ENCODE results near the gene WDR89. TPM values are rescaled to one million over a fixed set of nuclear protein-coding genes. Genes with fewer than 3 reads are reported as not detected.
A peak's percentile ranks its signal among the peaks of the same experiment; 100 is the strongest.
"Not testable (repeated sequence)": the region's sequence is repeated elsewhere in the genome, so short reads cannot be mapped to it uniquely, and the experiment has no call there.

WDR89 gene
- total RNA-seq, 1 donor from 2014 or later, result 14.8 TPM

DNA sequence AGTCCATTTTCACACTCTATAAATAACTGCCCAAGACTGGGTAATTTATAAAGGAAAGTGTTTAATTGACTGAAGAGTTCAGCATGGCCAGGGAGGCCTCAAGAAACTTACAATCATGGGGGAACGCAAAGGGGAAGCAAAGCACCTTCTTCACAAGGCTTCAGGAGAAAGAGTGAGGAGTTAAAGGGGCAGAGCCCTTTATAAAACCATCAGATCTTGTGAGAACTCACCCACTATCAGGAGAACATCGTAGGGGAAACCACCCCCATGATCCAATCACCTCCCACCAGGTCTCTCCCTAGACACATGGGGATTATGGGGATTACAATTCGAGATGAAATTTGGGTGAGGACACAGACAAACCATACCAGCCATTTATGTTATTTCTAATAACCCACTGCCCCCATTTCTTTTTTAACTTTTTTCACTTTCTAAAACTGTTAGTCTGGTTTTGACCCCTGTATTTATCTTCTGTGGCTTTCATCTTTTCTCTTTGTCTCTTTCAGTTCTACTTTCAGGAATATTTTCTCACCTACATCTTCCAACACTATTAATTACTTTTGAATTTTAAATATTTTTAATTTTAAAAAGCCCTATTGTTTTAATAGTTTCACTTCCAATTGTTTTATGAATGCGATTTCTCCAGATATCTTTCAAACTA is 44.5 kb downstream of the WDR89 start:
- no peak for DNase-seq (ENCODE audit: low read depth)

DNA sequence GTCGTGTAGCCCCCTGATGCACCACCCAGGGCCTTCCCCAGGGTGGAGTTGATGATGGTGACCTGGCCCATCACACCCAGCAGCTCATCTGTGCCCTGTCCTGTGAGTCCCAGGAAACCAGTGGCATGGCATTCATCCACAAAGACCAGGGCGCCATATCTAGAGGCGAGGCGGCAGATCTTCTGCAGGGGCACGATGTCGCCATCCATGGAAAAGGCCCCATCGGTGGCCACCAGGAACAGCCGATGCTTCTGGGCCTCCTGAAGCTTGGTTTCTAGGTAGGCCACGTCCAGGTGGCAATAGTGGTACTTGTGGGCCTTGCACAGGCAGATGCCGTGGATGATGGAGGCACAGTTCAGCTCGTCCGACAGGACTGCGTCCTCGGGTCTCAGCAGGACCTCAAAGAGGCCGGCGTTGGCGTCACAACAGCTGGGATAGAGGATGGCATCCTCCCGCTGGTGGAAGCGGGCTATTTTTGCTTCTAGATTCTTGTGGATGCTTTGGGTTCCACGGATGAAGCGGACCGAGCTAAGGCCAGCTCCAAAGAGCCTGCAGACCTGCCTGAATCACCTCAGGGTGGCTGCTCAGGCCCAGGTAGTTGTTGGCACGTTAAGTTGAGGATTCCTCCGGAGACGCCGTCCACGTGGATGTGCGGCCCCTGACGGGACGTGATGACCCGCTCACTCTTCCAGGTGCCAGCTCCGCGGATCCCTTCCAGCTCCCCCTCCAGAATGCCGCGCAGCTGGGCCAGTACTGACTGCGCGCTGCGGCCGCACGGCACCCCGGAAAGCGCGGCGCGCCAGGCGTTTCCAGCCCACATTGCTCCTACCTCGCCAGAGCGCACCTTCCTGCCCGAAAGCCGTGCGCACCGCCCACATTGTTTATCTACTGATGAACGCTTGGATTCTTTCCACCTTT is 47.0 kb downstream of the WDR89 start:
- no peak for DNase-seq (ENCODE audit: low read depth)

DNA sequence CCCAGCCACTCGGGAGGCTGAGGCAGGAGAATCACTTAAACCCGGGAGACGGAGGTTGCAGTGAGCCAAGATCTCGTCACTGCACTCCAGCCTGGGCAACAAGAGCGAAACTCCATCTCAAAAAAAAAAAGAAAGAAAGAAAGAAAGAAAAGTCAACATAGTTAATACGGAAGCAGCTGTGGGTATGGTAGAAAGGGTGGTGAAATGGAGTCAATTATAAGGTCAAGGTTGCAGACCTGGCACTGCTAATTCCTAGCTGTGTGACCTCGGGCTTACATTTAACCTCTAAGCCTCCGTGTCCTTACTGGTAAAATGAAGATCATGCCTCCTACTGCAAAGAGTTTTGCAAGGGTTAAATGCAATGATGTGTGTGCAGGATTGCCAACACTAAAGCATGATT is 58.6 kb downstream of the WDR89 start:
- not testable (repeated sequence) for DNase-seq (ENCODE audit: low read depth)

DNA sequence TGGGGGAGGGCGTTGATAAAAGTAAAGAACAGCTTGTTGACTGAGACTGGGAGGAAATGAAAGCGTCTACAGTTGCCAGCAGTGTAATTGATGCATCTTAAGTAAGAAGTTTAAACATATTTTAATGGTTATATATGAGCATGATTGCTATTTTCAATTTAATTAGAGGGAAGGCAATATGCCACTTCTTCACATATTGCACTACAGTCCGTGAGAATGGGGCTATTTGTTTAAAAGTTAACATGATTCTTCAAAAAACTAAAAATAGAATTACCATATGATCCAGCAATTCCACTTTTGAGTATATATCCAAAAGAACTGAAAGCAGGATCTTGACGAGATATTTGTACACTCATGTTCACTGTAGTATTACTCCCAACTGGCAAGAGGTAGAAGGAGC is 60.2 kb downstream of the WDR89 start:
- no peak for DNase-seq (ENCODE audit: low read depth)

DNA sequence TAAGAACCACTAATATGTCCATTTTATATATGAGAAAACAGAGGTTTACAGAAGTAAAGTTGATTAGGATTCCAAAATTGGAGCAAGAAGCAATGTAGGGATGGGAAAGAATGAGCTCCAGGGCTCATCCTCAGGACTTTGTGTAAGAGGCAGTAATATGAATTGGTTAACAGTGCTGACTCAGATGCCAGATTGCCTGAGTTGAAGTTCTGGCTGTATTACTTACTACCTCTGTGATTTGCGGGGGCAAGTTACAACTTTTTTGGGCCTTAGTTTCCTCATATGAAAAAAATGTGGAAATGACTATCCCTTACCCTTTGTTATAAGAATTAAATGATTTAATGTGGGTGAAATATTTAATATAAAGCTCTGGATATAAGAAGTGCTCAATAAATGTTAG is 63.4 kb downstream of the WDR89 start:
- DNase-seq (ENCODE audit: low read depth), result no peak

DNA sequence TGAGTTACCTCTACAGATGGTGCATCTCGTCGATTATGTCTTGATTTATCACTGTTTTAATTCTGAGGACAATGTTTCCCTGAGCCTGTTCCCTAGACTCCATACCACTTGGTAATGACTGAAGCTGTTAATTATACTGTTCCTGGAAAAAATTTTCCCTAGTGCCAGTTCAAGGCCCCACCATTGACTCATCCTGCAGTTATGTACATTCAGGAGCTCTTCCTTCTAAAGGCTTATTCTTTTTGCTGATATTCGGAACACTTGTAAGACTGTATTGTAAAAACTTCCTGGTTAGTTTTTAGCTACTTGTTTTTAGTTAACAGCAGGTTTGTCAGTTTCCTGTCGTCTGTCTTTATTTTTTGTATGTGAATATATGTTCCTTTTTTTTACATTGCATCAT is 68.1 kb downstream of the WDR89 start:
- no peak for DNase-seq (ENCODE audit: low read depth)

DNA sequence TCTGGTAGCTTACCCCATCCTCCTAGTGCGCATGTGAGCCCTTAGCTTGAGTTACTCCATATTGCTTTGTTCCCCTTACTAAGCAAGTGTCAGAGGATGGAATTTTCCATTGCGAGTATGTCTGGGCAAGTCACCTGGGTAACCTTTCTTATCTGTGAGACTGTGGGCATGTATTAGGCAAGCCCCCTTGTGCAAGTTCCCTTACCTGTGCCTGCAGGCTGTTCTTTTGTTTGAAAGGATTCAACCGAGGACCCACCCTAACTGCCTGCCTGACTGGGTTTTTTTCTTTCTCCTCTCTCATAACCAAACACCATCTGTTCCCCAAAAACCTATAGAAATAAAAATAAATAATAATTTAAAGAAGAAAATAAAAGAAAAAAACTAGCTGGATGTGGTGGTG is 76.2 kb downstream of the WDR89 start:
- no peak for DNase-seq (ENCODE audit: low read depth)

DNA sequence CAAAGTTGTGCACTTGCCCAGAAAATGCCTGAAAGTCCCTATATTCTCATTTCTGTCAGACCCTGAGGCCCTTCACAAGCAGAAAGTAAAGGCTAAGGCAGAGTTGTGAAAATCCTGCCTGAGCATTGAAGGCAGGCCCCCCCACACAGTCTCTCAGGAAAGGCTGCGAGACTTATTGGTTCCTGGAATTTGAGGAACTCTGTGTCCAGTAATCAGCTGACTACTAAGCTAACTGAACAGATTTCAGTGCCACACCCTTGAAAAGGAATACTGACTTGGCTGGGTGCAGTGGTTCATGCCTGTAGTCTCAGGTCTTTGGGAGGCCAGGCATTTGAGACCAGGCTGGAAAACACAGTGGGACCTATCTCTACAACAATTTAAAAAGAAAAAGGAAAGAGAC is 77.4 kb downstream of the WDR89 start:
- peak; percentile 3 for DNase-seq (ENCODE audit: low read depth)

DNA sequence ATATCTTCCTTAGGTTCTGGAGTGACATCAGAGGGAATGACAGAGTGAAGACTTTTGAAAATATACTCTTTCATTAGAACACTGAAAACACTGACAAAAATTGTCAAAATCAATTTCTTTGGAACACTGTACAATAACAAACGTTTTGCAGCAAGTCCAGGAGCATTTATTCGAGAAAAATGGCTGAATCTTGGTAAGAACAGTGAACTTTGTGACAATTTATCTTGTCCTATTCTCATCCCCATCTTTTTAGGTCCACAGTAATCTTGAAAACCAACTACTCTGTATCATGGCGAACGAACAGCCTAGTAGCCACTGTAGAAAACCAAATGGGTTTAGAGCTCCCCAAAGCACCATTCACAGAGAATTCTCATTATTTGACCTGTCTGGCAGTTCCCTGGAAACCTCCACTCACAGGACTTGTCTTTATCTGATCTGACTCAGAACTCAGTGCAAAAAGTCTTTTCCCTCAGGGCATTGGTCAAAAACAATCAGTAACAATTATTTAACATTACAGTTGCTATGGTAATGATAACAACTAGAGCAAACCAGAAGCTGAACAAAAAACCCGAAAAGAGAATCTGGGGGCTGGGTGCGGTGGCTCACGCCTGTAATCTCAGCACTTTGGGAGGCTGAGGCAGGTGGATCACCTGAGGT is 78.2 kb downstream of the WDR89 start:
- no peak for DNase-seq (ENCODE audit: low read depth)

DNA sequence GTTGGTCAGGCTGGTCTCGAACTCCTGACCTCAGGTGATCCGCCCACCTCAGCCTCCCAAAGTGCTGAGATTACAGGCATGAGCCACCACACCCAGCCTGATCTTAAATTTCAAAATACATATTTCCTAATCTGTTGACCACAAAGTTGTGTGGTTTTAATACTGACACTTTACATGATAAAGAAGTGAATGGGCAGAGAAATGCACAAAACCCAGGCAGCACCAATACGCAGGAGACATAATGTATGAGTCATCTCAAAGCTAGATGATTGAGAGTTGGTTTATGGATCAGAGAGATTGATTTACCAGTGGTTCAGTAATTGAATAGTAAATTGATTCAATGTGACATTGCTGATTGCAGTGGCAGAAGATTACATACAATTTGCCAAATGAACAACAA is 79.3 kb downstream of the WDR89 start:
- DNase-seq (ENCODE audit: low read depth), result no peak

DNA sequence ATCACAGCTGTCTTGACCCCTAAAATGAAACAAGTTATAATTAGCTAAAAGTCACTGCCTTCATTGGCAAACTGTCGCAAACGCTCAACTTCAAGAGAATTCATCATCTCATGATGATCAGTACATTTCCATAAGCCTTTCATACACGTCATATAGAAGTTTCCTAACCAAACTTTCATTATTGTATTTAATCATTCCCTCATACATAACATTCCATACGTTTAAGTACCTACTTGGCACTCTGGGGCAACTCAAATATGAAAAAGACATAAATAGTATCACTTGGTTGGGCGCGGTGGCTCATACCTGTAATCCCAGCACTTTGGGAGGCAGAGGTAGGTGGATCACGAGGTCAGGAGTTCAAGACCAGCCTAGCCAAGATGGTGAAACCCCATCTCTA is 86.1 kb downstream of the WDR89 start:
- DNase-seq (ENCODE audit: low read depth), result no peak

DNA sequence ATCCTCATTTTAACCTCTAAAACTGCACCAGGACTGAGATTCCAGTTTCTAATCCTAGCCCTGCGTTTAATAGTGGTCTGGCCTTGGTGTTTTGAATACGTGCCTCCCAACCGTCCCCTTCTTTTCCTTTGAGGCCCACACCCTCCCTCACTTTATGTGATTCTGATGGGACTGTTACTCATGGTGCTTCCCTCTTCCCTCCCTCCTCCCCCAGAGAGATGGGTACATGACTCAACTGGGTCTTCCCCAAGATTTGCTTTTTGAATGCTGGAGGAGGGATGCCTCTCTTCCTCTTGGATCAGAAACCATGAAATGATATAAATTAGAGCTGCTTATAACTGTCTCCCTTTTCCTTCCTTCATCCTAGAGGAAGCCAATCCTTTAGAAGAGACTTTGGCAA is 90.3 kb downstream of the WDR89 start:
- DNase-seq (ENCODE audit: low read depth), result no peak

DNA sequence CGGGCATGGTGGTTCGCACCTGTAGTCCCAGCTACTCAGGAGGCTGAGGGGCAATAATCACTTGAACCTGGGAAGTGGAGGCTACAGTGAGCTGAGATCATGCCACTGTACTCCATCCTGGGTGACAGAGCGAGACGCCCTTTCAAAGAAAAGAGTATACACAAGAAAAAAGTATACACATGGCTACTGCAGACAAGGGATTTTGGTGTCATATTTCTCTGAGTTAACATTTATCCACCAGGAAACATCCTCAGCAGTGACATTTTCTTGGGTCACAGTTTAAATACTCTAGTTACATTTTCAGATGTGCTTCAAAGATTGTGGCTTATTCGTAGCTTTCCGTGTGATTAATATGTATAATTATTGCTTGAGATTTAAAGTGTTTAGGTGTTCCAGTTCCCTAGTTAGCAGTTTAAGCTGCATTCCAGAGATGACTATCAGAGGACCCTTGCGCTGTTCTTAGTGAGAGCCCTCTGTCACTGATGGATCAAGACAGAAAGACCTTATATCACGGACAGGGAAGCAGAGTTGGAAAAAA is 93.8 kb downstream of the WDR89 start:
- DNase-seq (ENCODE audit: low read depth), result no peak

Other genes starting within 250 kb of the WDR89 start
- gene PPP2R5E, start 98.5 kb downstream of the WDR89 start, total RNA-seq, result 13.7 and 14.5 TPM in 2 replicates
- gene SGPP1, start 86.2 kb upstream of the WDR89 start, total RNA-seq, result 15.8 and 17.4 TPM in 2 replicates
- 11.9 and 14.8 TPM in 2 replicates for gene SYNE2, start 211.1 kb upstream of the WDR89 start, total RNA-seq

Data from myocyte (in vitro differentiated cells).